Fibroblast of lung (primary cell): ENCODE results near the gene ATXN1. TPM values are rescaled to one million over a fixed set of nuclear protein-coding genes. Genes with fewer than 3 reads are reported as not detected.
"Not testable (repeated sequence)": the region's sequence is repeated elsewhere in the genome, so short reads cannot be mapped to it uniquely, and the experiment has no call there.

ENCODE experiments used
- DNase-seq, 2 donors: peaks; one replicate each; pipeline versions ENCODE4 v3.0.0 to v3.0.0-alpha.2; 2010; ENCODE audit warnings: low read depth in 2 of 2
- H2AFZ ChIP-seq: 2 replicates; pipeline ENCODE4 v1.5.1; 2012; ENCODE audit warnings: low read length, control low read depth, inconsistent platforms
- H3K27ac ChIP-seq: 2 replicates; pipeline ENCODE4 v1.5.1; 2011; ENCODE audit warnings: low read length, control low read depth; ENCODE audit not compliant: insufficient read depth
- H3K27me3 ChIP-seq: 2 replicates; pipeline ENCODE4 v1.5.1; 2011; ENCODE audit warnings: mild to moderate bottlenecking, low read length; ENCODE audit not compliant: control insufficient read depth, insufficient read depth
- H3K36me3 ChIP-seq: 2 replicates; pipeline ENCODE4 v1.5.1; 2011; ENCODE audit warnings: low read length; ENCODE audit not compliant: control insufficient read depth, insufficient read depth
- H3K4me1 ChIP-seq: 2 replicates; pipeline ENCODE4 v1.5.1; 2011; ENCODE audit warnings: low read length; ENCODE audit not compliant: control insufficient read depth, insufficient read depth; ENCODE audit errors: extremely low read depth
- H3K4me2 ChIP-seq: 2 replicates; pipeline ENCODE4 v1.5.1; 2011; ENCODE audit warnings: low read length, control low read depth; ENCODE audit not compliant: insufficient read depth; ENCODE audit errors: extremely low read depth
- H3K4me3 ChIP-seq, 4 experiments: fragments of 200-600 bp in 1 of 4; sonication (generic) in 1 of 4; replicated peaks in 1 of 4; 2 replicates each; pipeline ENCODE4 v1.5.1; 2011 to 2016; ENCODE audit warnings: low read length in 4 of 4, low read depth in 3 of 4, mild to moderate bottlenecking in 3 of 4, control low read depth in 2 of 4, inconsistent platforms in 1 of 4, mixed read lengths in 1 of 4; ENCODE audit not compliant: insufficient read depth in 1 of 4; ENCODE audit errors: control extremely low read depth in 1 of 4
- H3K79me2 ChIP-seq: 2 replicates; pipeline ENCODE4 v1.5.1; 2012; ENCODE audit warnings: mild to moderate bottlenecking, low read length, inconsistent platforms; ENCODE audit not compliant: control insufficient read depth, insufficient read depth
- H3K9ac ChIP-seq: 2 replicates; pipeline ENCODE4 v1.5.1; 2011; ENCODE audit warnings: mild to moderate bottlenecking, low read length, control low read depth; ENCODE audit not compliant: insufficient read depth
- H3K9me3 ChIP-seq: 2 replicates; pipeline ENCODE4 v1.5.1; 2012; ENCODE audit warnings: low read depth, low read length; ENCODE audit not compliant: control insufficient read depth, insufficient read depth
- H4K20me1 ChIP-seq: 2 replicates; pipeline ENCODE4 v1.5.1; 2011; ENCODE audit warnings: low read length; ENCODE audit not compliant: control insufficient read depth, insufficient read depth; ENCODE audit errors: extremely low read depth
- EZH2 ChIP-seq: IDR thresholded peaks from 2 replicates; pipeline ENCODE4 v1.5.1; 2012; ENCODE audit warnings: low read length, control low read depth, mild to moderate bottlenecking; ENCODE audit errors: missing control alignments
- polyA plus RNA-seq, 2 donors: library from polyadenylated mRNA; depleted of rRNA in 1 of 2; stranded (reverse) in 1 of 2; unstranded in 1 of 2; fragments of >200 nt; gene quantifications; 2 replicates each; pipeline ENCODE4 v1.2.1, GENCODE V29; 2011 to 2012; ENCODE audit warnings: missing spikeins in 1 of 2
- total RNA-seq: library from RNA; depleted of rRNA; stranded (reverse); fragments of >200 nt; gene quantifications from 2 replicates; pipeline ENCODE4 v1.2.1, GENCODE V29; 2014
- TF ChIP-seq, protein P1 (sequence below), 2 donors: IDR thresholded peaks in 1 of 2; conservative IDR thresholded peaks in 1 of 2; 1 replicate in 1 of 2; 2 replicates in 1 of 2; pipeline ENCODE4 v1.5.1; 2011 to 2012; ENCODE audit warnings: low read length in 2 of 2, control low read depth in 1 of 2, inconsistent platforms in 1 of 2, low read depth in 1 of 2, mild to moderate bottlenecking in 1 of 2

Gene ATXN1
- total and polyA plus RNA-seq, 2 donors (not counting 1 experiment from before 2014, with no cell fraction given) = 15.8 to 40.5 TPM

DNA sequence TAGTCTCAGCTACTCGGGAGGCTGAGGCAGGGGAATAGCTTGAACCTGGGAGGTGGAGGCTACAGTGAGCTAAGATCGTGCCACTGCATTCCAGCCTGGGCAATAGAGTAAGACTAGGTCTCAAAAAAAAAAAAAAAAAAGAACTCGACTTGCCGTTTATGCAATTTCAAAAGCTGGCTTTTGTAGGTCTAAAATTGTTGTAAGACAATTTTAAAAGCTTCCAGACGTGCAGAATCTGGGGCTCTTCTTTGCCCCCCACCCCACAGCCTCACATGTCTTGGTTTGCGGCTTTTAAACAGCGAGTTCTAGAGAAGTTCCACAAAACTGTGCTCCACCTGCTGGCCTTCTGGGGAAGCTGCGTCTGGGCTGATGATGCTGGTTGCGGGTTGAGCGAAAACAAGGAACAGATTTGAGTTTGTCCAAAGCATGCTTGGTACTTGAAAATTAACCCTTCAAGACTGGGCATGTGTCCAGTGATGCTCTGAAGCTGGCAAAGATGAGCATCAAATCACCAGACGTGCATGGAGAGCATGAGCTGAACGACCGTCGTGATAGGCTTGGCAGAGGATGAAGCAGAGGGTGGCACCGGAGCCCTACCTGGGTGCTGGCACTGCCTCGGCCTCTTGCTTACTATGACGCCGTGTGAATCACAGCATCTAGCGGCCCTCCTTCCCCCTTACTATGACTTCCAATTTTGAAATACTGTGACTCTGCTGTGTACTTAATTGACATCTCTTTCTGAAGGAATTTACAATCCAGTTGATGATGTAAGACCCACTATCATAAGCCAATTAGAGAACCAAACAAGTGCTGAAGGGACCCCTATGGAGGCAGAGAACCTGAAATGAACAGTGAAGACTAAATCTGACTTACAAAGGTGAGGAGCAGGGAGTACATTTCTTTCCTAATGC, 351.5 kb downstream of the ATXN1 start:
- H2AFZ ChIP-seq = no peak overlapping the region
- no peaks in the 10 kb centered on the region for H3K79me2 ChIP-seq
- no peak overlapping the region for H3K4me3 ChIP-seq
- no peaks in the 10 kb centered on the region for H4K20me1 ChIP-seq
- H3K9me3 ChIP-seq = no peaks in the 10 kb centered on the region
- H3K27ac ChIP-seq = no peak overlapping the region
- H3K4me2 ChIP-seq = no peak overlapping the region
- no peaks in the 10 kb centered on the region for H3K36me3 ChIP-seq
- TF ChIP-seq, protein P1, sequence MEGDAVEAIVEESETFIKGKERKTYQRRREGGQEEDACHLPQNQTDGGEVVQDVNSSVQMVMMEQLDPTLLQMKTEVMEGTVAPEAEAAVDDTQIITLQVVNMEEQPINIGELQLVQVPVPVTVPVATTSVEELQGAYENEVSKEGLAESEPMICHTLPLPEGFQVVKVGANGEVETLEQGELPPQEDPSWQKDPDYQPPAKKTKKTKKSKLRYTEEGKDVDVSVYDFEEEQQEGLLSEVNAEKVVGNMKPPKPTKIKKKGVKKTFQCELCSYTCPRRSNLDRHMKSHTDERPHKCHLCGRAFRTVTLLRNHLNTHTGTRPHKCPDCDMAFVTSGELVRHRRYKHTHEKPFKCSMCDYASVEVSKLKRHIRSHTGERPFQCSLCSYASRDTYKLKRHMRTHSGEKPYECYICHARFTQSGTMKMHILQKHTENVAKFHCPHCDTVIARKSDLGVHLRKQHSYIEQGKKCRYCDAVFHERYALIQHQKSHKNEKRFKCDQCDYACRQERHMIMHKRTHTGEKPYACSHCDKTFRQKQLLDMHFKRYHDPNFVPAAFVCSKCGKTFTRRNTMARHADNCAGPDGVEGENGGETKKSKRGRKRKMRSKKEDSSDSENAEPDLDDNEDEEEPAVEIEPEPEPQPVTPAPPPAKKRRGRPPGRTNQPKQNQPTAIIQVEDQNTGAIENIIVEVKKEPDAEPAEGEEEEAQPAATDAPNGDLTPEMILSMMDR (conservative IDR thresholded peaks at IDR 0.05 in 1 of 2, IDR thresholded peaks at IDR 0.05 in 1 of 2; ENCODE audit: low read depth in 1 of 2, low read length in 2 of 2) = peak; percentile 90 to 91
- no peak for TF ChIP-seq EZH2
- H3K4me1 ChIP-seq = peaks cover 4% of the 10 kb centered on the region
- peak; percentile 45 to 60 for DNase-seq
- H3K9ac ChIP-seq = no peak overlapping the region
- H3K27me3 ChIP-seq = no peaks in the 10 kb centered on the region

DNA sequence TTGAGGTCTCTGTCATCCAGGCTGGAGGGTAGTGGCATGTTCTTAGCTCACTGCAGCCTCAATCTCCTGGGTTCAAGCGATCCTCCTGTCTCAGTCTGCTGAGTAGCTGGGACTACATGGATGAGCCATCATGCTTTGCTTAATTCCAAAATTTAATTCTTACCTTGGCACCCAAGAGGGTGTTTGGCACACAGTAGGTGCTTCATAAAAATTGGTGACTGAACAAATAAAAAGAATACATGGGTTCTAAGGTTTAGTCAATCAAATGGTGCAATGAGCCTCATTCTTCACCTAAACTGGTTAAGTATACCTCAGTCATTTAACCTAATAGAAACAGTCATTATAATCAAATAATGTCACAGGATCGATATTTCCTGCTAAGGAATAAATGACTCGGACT, 352.5 kb downstream of the ATXN1 start:
- Histone ChIP-seq H4K20me1 (no peaks in the 10 kb centered on the region), H3K27ac (no peak overlapping the region), H3K4me2 (no peak overlapping the region), H2AFZ (no peak overlapping the region), H3K9ac (no peak overlapping the region), H3K4me3 (no peak overlapping the region), H3K79me2 (no peaks in the 10 kb centered on the region), H3K4me1 (peaks cover 4% of the 10 kb centered on the region), H3K9me3 (no peaks in the 10 kb centered on the region), H3K36me3 (no peaks in the 10 kb centered on the region), H3K27me3 (no peaks in the 10 kb centered on the region)
- TF ChIP-seq, protein P1 (conservative IDR thresholded peaks at IDR 0.05 in 1 of 2, IDR thresholded peaks at IDR 0.05 in 1 of 2; ENCODE audit: low read depth in 1 of 2, low read length in 2 of 2) = no peak
- TF ChIP-seq EZH2 = no peak
- no peak for DNase-seq

DNA sequence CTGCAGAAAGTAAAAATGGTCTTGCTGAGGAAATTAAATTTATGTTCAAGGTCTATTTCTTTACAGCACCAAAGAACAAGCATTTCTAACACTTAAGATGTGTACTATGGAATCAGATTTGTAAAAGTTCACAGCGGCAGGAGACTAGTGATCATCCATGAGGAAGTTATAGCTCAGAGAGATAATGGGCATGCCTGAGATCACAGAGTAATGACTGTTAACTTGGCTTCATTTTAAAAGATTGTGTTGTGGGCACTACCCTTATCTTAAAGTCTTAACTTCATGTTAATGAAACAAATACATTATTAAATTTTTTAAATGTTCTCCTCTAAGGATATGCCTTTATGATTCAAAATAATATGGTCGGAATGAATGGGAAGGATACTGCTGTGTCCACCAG, 354.3 kb downstream of the ATXN1 start:
- no peaks in the 10 kb centered on the region for H3K79me2 ChIP-seq
- no peak for TF ChIP-seq EZH2
- TF ChIP-seq, protein P1 (conservative IDR thresholded peaks at IDR 0.05 in 1 of 2, IDR thresholded peaks at IDR 0.05 in 1 of 2; ENCODE audit: low read depth in 1 of 2, low read length in 2 of 2) = no peak
- no peak overlapping the region for H3K4me2 ChIP-seq
- H3K4me3 ChIP-seq = no peak overlapping the region
- no peak overlapping the region for H3K9ac ChIP-seq
- no peak overlapping the region for H3K27ac ChIP-seq
- H2AFZ ChIP-seq = no peak overlapping the region
- H3K4me1 ChIP-seq = peaks cover 2% of the 10 kb centered on the region
- DNase-seq = peak in 1 of 2 donors; percentile 43
- H3K27me3 ChIP-seq = no peaks in the 10 kb centered on the region
- no peaks in the 10 kb centered on the region for H4K20me1 ChIP-seq
- H3K9me3 ChIP-seq = no peaks in the 10 kb centered on the region
- no peaks in the 10 kb centered on the region for H3K36me3 ChIP-seq

DNA sequence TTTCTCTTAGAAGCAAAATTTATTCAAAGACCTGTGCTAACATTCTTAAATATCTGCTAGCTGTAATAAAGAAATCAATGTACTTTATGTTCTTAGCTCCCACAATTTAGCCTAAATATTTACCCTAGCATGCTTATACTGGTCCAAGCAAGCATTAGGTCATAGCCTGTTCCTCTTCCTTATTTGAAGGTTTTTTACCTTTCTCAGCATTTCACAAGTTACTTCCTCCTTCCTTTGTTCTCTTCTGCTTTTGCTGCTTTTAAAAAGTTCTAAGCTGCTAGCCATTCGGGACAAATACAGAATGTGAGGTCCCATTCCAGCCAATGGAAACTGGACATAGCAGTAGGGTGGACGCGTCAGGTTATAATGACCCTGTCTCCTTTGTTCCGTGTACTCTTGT, 354.7 kb downstream of the ATXN1 start:
- H3K79me2 ChIP-seq, H4K20me1 ChIP-seq, H3K4me3 ChIP-seq, H3K9me3 ChIP-seq, H3K4me1 ChIP-seq, H3K36me3 ChIP-seq, H3K27me3 ChIP-seq, H3K27ac ChIP-seq, H3K4me2 ChIP-seq, H3K9ac ChIP-seq, DNase-seq, H2AFZ ChIP-seq: not testable (repeated sequence)
